ENCODE measurements around the gene CRYM. TPM values are rescaled to one million over a fixed set of nuclear protein-coding genes. Genes with fewer than 3 reads are reported as not detected.
A peak's percentile ranks its signal among the peaks of the same experiment; 100 is the strongest.
"Not testable (repeated sequence)": the region's sequence is repeated elsewhere in the genome, so short reads cannot be mapped to it uniquely, and the experiment has no call there.

Gene CRYM
- polyA plus RNA-seq (ENCODE audit: insufficient read length in 3 of 3): 10 to 100 TPM in 2 of 3 donors, 1 to 10 TPM in 1; 10.0 to 11.0 (median 10.2) TPM
- long read RNA-seq, donor 1, partial matches to known transcripts: 6 of 6 reads
- long read RNA-seq, donor 1, other reads (novel, unspliced or antisense): 0 of 6 reads
- long read RNA-seq, donor 2, partial matches to known transcripts: 7 of 7 reads
- long read RNA-seq, donor 2, other reads (novel, unspliced or antisense): 0 of 7 reads
- long read RNA-seq, donor 3, partial matches to known transcripts: 14 of 14 reads
- long read RNA-seq, donor 3, other reads (novel, unspliced or antisense): 0 of 14 reads
- long read RNA-seq, donor 4, partial matches to known transcripts: 10 of 10 reads
- long read RNA-seq, donor 4, other reads (novel, unspliced or antisense): 0 of 10 reads
- long read RNA-seq, donor 5: 0 reads
- long read RNA-seq, donor 6, partial matches to known transcripts: 16 of 17 reads
- long read RNA-seq, donor 6, other reads (novel, unspliced or antisense): 0 of 17 reads
- long read RNA-seq, donor 7, partial matches to known transcripts: 17 of 17 reads
- long read RNA-seq, donor 7, other reads (novel, unspliced or antisense): 0 of 17 reads
- long read RNA-seq, donor 8: 0 reads
- long read RNA-seq, donor 9, partial matches to known transcripts: 7 of 7 reads
- long read RNA-seq, donor 9, other reads (novel, unspliced or antisense): 0 of 7 reads
- long read RNA-seq, donor 10, partial matches to known transcripts: 8 of 8 reads
- long read RNA-seq, donor 10, other reads (novel, unspliced or antisense): 0 of 8 reads
- long read RNA-seq, donor 11: 0 reads
- long read RNA-seq, donor 12: 0 reads
- long read RNA-seq, donor 13: 0 reads
- long read RNA-seq, donor 14: 0 reads
- long read RNA-seq, donor 15: 0 reads
- long read RNA-seq, donor 16, partial matches to known transcripts: 11 of 11 reads
- long read RNA-seq, donor 16, other reads (novel, unspliced or antisense): 0 of 11 reads

DNA sequence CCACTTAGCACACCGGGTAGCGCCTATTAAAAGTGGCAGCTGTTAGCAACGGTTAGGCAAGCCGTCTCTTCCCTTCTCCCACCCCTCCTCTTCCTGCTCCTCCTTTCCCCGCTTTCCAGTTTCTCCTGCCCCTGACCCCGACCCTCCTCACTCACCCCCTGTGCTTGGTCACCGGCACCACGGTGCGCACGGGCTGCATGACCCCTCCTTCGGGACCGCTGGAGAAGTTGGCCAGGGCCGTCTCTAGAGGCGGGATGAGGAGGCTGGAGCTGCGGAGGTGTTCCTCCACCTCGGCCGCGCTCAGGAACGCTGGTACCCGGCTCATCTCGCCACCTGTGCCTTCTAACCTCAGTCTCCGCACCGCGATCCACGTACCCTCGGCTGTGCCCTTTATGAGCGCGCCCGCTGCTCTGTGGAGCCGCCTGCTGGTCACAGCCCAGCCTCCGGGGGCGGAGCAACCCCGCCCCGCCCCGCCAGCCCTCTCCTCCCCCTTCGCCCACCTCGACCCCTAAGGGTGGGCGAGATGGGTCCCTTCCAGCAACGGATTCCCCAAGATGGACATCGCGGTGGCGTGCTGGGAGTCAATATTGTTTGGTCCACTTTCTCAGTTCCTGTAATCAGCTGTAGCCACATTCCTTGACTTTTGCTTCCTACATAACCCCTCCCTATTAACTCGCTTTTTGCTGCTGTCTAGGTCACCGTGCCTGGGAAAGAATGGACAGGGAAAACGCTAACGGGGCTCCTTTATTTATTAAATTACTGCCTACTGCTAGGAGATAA lies at the start of gene CRYM:
TSS of gene CRYM (minus strand) at position 364 of the 780 bp plus-strand sequence. CDS start at position 325, 39 bp downstream.
- DNase-seq (ENCODE audit: extremely low read depth in 1 of 11, low read depth in 9 of 11, low spot score in 4 of 11): peak in 4 of 11 donors; percentile 23 to 56 (median 48)

DNA sequence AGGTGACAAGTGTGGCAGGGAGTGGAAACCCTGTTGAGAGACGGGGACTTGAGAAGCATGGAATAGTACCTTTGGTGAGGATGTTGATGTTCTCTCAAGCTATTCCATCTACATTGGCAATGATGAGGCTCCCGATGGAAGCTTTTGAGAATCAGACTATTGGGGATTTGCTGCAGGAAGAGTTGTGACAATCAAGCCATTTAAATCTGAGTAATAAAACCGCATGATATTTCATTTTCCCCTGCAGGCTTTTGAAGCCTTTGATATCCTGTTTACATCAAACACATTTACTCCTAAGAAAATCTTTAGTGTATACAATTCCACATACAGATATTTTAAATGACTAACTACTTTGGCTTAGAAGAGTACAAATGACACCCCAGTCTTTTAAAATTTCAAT lies 49.0 kb upstream of the CRYM start:
- DNase-seq (ENCODE audit: extremely low read depth in 1 of 11, low read depth in 9 of 11, low spot score in 4 of 11): no peak

GRCh38 chr16:21326459-21326858 lies 48.4 kb upstream of the CRYM start:
- no peak for DNase-seq (ENCODE audit: extremely low read depth in 1 of 11, low read depth in 9 of 11, low spot score in 4 of 11)

DNA sequence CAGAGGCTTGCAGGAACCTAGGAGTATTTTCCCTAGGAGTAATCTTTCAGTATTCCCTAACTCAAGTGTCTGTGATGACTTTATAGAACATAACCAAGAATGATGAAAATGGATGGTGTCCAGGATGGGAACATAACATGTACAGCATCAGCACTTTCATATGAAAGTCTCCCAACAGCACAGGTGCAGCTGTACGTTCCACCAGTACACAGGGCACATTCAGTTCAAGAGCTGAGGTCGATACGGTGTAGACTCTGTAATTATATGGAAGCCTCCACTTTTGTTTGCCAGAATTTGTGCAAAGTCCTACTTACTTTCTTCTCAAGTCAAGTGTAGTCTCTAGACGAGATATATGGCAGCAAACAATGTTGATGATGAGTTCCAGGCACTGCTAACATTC lies 46.2 kb upstream of the CRYM start:
- DNase-seq (ENCODE audit: extremely low read depth in 1 of 11, low read depth in 9 of 11, low spot score in 4 of 11): no peak

DNA sequence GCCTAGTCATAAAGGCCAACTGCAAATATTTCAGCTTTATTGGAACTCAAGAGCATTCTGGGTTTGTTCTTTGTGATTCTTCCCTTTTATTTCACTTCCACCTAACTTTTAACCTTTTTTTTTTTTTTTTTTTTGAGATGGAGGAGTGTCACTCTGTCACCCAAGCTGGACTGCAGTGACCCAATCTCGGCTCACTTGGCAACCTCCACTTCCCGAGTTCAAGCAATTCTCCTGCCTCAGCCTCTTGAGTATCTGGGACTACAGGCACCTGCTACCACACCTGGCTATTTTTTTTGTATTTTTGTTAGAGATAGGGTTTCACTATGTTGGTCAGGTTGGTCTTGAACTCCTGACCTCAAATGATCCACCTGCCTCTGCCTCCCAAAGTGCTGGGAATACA lies 44.2 kb upstream of the CRYM start:
- DNase-seq (ENCODE audit: extremely low read depth in 1 of 11, low read depth in 9 of 11, low spot score in 4 of 11): not testable (repeated sequence)

DNA sequence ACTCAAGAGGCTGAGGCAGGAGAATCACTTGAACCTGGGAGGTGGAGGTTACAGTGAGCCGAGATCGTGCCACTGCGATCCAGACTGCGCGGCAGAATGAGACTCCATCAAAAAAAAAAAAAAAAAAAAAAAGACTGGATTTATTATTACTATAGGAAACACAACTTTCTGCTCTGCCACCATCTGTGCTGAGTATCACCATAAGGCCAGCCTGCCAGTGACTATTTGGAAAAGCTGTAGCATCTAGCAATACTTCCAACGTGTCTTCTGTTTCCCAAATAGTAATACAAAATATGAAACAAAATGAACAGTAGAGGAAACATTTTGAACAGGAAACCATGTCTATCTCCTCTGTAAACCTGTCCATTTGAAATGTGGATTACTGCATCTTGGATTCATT lies 43.6 kb upstream of the CRYM start:
- no peak for DNase-seq (ENCODE audit: extremely low read depth in 1 of 11, low read depth in 9 of 11, low spot score in 4 of 11)

DNA sequence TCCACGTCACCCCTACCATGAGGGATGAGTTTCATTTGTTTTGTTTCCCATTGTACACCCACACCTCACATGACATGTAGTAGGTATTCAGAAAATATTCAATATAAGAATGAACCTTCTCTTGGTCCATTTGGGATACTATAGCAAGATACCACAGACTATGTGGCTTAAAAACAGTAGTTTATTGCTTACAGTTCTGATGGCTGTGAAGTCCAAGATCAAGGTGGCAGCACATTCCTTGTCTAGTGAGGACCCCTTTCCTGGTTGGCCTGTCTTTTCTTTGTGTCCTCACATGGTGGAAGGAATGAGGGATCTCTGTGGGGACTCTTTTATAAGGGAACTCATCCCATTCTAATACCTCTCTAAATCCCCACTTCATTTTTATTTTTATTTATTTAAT lies 36.2 kb upstream of the CRYM start:
- no peak for DNase-seq (ENCODE audit: extremely low read depth in 1 of 11, low read depth in 9 of 11, low spot score in 4 of 11)

GRCh38 chr16:21312863-21313372 lies 34.8 kb upstream of the CRYM start:
- DNase-seq (ENCODE audit: extremely low read depth in 1 of 11, low read depth in 9 of 11, low spot score in 4 of 11): not testable (repeated sequence)

GRCh38 chr16:21312046-21312445 lies 34.0 kb upstream of the CRYM start:
- not testable (repeated sequence) for DNase-seq (ENCODE audit: extremely low read depth in 1 of 11, low read depth in 9 of 11, low spot score in 4 of 11)

DNA sequence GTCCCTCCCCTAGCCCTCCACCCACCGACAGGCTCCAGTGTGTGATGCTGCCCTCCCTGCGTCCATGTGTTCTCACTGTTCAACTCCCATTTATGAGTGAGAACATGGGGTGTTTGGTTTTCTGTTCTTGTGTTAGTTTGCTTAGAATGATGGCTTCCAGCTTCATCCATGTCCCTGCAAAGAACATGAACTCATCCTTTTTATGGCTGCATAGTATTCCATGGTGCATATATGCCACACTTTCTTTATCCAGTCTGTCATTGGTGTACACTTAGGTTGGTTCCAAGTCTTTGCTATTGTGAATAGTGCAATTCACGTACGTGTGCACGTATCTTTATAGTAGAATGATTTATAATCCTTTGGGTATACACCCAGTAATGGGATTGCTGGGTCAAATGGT lies 28.6 kb upstream of the CRYM start:
- not testable (repeated sequence) for DNase-seq (ENCODE audit: extremely low read depth in 1 of 11, low read depth in 9 of 11, low spot score in 4 of 11)

DNA sequence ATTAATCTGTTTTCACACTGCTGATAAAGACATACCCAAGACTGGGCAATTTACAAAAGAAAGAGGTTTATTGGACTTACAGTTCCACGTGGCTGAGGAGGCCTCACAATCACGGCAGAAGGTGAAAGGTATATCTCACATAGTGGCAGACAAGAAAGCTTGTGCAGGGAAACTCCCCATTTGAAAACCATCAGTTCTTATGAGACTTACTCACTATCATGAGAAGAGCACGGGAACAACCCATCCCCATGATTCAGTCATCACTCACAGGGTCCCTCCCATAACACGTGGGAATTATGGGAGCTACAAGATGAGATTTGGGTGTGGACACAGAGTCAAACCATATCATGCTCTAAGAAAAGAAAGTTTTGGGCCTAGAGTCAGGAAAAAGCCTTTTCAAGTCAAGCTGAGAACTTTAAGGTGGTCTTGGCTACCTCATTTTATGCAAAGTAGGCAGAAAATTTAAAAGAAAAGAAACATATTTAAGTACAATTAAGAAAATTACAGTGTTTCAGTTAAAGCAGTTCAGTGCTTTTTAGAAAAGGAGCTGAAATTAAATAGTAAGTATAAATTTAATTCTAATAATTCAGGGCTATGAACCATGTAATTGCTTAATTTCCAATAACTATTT lies 24.9 kb upstream of the CRYM start:
- no peak for DNase-seq (ENCODE audit: extremely low read depth in 1 of 11, low read depth in 9 of 11, low spot score in 4 of 11)

DNA sequence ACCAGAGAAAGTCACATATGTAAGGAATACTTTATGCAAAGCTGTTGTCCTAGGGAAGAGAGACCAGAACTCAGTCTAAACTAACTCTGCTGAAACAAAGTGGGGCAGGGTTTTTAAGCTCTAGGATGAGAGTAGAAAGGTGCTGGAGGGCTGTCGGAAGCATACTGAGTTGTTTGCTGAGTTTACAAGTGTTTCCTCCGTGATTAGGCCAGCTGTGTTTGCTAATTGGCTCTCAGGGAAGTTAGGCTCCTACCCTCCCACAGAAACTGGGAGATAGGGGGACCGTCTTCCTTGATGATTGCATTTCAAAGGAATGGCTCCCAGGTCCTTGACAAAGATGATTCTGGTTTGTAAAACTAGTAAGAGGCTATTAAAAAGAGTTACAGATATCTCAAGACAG lies 24.4 kb upstream of the CRYM start:
- DNase-seq (ENCODE audit: extremely low read depth in 1 of 11, low read depth in 9 of 11, low spot score in 4 of 11): no peak

DNA sequence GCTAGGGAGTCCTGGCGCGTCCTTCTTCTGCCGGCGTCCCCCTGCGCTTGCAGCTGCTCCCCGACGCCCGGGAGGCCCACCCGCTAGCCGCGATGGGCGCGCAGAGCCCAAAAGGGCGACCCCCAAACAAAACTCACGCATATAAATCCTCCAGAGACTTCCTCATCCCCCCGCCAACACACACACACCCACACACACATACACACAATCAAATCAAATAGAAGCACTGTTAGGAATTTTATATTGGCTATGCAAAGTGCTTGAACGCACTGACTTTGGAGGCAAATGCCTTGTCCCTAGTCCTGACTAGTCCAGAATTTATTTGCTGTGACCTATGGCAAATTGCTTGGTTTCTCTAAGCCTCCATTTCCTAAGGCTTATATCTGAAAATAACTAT lies 23.8 kb upstream of the CRYM start:
- DNase-seq (ENCODE audit: extremely low read depth in 1 of 11, low read depth in 9 of 11, low spot score in 4 of 11): no peak

- DNase-seq (ENCODE audit: extremely low read depth in 1 of 11, low read depth in 9 of 11, low spot score in 4 of 11): peak in 7 of 11 donors; percentile 27 to 50 (median 34)
Measured at GRCh38 chr16:21301168-21301894, 23.2 kb upstream of the CRYM start.

DNA sequence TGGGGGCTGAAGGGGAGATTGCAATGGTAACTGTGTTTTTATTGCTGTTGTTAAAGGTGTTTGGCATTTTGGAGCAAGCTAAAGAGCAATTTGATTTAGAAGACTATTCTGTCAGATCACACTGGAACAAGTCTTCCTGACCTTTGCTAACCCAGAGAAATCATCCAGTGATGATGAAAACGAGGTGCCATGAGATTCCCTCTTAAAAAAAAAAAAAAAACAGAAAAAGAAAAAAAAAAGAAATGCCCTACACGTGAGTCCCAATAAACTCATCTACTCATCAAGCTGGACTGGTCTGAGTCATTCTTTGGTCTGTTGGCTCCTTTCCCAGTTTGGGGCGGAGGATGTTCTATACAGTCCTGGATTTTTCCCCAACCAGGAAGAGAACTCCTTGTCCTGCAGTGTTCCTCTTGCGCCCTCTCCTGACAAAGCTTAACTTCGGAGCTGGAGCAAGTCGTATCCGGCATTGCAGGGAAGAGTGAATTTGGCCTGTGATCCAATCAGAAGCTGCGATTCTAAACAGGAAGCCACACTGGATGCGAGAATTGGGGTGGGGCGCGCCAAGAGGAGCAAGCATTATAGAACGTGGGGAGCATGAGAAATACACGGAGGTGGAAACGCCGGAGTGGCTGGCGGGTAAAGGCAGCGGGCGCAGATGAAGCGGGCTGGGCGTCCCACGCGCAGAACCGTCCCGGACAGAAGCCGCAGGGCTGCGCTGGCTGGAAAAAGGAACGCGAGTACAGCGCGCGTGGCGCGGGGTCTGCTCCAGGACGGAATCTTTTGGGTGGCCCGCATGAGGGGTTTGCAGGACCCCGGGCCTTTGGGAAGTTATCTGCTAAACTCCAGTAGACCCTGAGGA lies 22.4 kb upstream of the CRYM start:
- peak; percentile 91 to 99 (median 96) for DNase-seq (ENCODE audit: extremely low read depth in 1 of 11, low read depth in 9 of 11, low spot score in 4 of 11)

- not testable (repeated sequence) for DNase-seq (ENCODE audit: extremely low read depth in 1 of 11, low read depth in 9 of 11, low spot score in 4 of 11)
Measured at GRCh38 chr16:21289789-21290188, 11.7 kb upstream of the CRYM start.

- DNase-seq (ENCODE audit: extremely low read depth in 1 of 11, low read depth in 9 of 11, low spot score in 4 of 11): no peak
Measured at GRCh38 chr16:21285314-21285713, 7.2 kb upstream of the CRYM start.
